ENCODE measurements around the gene ZNF438. TPM values are rescaled to one million over a fixed set of nuclear protein-coding genes. Genes with fewer than 3 reads are reported as not detected.

The ZNF438 gene
- total RNA-seq, 6 experiments from 2014 or later, result 3.0 to 4.6 (median 3.9) TPM

DNA sequence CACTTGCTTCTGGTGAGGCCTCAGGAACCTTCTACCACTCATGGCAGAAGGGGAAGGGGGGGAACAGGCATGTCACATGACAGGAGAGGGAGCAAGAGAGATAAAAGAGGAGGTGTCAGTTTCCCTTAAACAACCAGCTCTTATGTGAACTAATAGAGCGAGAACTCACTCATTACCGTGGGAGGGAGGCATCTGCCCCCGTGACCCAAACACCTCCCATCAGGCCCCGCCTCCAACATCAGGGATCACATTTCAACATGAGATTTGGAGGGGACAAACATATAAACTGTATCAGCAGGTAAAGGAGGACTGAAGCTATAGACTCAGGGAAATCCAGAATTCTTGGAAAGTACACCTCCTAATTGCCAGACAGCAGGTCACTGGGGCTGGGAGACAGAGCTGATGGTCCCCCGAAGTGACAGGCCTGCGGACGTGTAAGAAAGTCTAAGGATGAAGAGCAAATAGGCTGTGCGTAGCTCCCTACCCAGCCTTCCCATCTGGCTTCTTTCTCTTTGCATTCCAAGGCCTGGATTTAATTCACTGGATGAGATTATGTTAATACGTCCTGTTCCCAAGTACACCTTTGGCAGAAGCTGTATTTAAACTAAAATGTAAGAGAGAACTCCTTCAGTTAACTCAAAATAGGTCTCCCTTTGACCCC, 215.4 kb downstream of the ZNF438 start:
- no peak for DNase-seq
- Mint-ChIP-seq H3K27ac (no peak overlapping the region), H3K9me3 (no peaks in the 10 kb centered on the region), H3K36me3 (ENCODE audit: low read depth) (no peaks in the 10 kb centered on the region), H3K27me3 (ENCODE audit: insufficient read depth) (peaks cover 2% of the 10 kb centered on the region; the same call in 1 of the 2 replicates), H3K4me1 (ENCODE audit: low read depth) (peaks cover 76% of the 10 kb centered on the region), H3K4me3 (no peak overlapping the region)
- TF ChIP-seq, protein P1, sequence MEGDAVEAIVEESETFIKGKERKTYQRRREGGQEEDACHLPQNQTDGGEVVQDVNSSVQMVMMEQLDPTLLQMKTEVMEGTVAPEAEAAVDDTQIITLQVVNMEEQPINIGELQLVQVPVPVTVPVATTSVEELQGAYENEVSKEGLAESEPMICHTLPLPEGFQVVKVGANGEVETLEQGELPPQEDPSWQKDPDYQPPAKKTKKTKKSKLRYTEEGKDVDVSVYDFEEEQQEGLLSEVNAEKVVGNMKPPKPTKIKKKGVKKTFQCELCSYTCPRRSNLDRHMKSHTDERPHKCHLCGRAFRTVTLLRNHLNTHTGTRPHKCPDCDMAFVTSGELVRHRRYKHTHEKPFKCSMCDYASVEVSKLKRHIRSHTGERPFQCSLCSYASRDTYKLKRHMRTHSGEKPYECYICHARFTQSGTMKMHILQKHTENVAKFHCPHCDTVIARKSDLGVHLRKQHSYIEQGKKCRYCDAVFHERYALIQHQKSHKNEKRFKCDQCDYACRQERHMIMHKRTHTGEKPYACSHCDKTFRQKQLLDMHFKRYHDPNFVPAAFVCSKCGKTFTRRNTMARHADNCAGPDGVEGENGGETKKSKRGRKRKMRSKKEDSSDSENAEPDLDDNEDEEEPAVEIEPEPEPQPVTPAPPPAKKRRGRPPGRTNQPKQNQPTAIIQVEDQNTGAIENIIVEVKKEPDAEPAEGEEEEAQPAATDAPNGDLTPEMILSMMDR (IDR thresholded peaks at IDR 0.05), result no peak

DNA sequence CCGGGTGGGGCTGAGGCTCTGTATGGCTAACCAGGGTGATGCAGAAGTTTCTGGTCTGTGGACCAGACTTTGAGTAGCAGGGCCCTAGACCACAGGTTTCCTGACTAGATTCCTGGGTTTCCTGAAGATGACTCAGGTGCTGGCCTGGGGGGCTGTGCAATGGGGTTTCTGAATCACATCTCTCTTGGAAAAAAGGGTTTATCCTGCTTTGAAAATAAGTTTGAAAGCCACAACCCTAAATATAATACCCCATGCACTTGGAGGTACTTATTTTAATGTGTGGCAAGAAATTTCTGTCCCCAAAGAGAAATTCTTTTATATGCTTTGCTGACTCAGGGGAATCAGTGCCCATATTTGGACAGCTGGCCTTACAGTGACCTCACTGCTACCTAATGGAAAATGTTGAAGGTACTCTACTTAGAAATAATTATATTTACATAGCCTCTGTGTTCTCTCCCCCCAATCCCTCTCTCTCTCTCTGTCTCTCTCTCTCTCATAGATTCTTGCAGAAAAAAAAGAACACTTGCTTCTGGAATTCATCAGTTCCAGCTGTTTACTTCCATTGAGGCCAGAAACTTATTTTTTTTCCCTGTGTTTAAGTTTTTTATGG, 217.7 kb downstream of the ZNF438 start:
- Mint-ChIP-seq H3K4me3 (0 out of 2 replicates have a peak overlapping the region, but pooled peaks have one; percentile 2), H3K9me3 (no peaks in the 10 kb centered on the region), H3K27ac (peak overlapping the region; percentile 65), H3K36me3 (ENCODE audit: low read depth) (no peaks in the 10 kb centered on the region), H3K4me1 (ENCODE audit: low read depth) (peaks cover 56% of the 10 kb centered on the region), H3K27me3 (ENCODE audit: insufficient read depth) (peaks cover 9% of the 10 kb centered on the region)
- TF ChIP-seq, protein P1 (IDR thresholded peaks at IDR 0.05), result no peak
- DNase-seq, result peak; percentile 70

DNA sequence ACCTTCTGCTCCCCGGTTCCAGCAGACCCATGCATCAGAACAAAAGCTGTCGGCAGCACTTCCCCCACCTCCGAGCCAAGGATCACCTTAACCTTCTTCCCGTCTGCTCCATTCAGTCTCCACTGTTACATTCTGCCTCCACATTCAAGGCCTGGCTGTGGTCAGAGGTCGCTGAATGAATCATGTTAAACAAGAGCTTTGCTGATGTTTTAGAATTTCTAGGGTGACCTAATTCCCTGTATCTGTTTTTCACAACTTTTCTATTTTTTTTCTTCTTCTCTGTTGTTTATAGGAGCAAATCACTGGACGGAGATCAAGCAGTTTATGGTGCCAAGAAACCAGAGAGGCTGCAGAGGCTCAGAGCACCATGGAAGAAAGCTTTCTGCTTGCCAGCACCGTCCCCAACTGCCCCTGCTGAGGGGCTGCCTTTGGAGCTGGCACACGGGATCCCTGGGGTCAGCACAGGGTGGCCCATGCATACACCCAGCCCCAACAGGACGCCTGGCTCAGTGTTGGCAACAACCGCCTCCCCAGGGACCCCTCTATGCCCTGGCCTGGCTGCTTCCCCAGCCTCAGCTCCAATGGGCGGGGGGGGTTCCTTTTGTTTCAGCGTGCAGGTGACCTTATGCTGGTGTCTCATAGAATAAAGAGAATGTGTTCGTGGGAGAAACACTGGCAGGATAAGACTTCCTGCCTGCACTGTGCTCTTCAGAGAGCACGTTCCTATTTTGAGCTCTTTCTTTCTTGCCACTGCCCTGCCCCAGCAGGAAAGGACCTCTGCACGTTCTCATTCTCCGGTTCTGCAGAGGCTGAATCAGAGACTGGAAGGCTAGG, 219.4 kb downstream of the ZNF438 start:
- peaks cover 41% of the 10 kb centered on the region for H3K4me1 Mint-ChIP-seq (ENCODE audit: low read depth)
- H3K27me3 Mint-ChIP-seq (ENCODE audit: insufficient read depth), result peaks cover 7% of the 10 kb centered on the region; the same call in 1 of the 2 replicates
- DNase-seq, result peak; percentile 89
- H3K36me3 Mint-ChIP-seq (ENCODE audit: low read depth), result no peaks in the 10 kb centered on the region
- H3K27ac Mint-ChIP-seq, result peak overlapping the region; percentile 54
- TF ChIP-seq, protein P1 (IDR thresholded peaks at IDR 0.05), result no peak
- H3K4me3 Mint-ChIP-seq, result peak overlapping the region; percentile 39
- no peaks in the 10 kb centered on the region for H3K9me3 Mint-ChIP-seq

DNA sequence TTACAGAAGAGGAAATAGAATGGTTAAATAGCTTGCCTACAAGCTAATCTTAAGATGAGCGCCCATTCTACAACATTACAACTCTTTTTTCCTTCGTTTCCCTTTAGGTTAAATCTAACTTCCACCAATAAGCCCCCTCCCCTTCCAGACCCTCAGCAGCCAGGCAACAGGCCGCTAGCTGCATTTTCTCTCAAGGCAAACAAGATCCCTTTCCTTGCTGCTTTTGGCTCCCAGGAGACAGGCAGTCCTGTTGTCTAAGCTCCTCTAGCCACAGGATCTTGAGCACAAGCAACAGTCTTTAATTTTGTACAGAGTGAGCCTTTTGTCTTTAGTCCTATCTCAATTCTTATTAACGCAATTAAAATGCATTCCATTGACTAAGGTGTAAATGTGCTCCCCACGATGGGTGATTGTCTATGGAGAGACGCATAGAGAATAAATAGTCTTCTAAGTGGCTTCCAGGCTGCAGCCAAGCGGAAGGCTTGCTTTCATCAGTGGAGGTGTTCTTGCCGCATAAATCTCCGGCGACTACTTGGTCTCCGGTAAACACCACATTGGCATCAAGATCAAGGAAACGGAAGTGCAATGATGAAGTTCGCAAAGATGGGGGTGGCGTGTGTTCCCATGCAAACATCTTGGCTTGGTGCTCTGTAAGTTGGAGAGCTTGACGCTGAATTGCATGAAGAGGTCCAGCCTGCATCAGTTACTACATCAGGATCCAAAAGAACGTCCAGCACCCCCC, 220.2 kb downstream of the ZNF438 start:
- TF ChIP-seq, protein P1 (IDR thresholded peaks at IDR 0.05), result no peak
- H3K27ac Mint-ChIP-seq, result peak overlapping the region; percentile 54
- H3K27me3 Mint-ChIP-seq (ENCODE audit: insufficient read depth), result peaks cover 7% of the 10 kb centered on the region; the same call in 1 of the 2 replicates
- no peak for DNase-seq
- H3K4me3 Mint-ChIP-seq, result peak overlapping the region; percentile 39
- H3K9me3 Mint-ChIP-seq, result no peaks in the 10 kb centered on the region
- H3K4me1 Mint-ChIP-seq (ENCODE audit: low read depth), result peaks cover 41% of the 10 kb centered on the region
- H3K36me3 Mint-ChIP-seq (ENCODE audit: low read depth), result no peaks in the 10 kb centered on the region

DNA sequence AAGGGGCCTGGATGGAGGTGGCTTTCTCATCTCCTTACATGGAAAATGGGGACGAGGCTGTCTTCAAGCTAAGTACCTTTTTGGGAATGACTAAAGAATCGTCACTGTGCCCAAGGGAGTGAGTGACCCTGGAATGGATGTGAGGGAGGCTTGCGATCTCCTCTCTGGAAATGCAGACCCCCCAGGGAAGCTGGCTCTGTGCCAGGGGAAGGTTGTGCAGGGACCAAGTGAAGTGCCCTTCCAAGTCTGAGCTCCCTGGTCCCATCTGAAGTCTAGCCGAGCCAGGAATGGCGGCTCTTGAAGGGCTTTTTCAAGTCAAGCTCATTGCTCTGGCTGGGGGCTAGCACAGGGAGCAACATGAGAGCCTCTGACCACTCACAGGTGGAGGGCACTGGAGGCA, 221.2 kb downstream of the ZNF438 start:
- no peak overlapping the region for H3K4me3 Mint-ChIP-seq

More for the DNA sequence above, 221.2 kb downstream of the ZNF438 start:
- H3K4me1 Mint-ChIP-seq (ENCODE audit: low read depth), result peaks cover 41% of the 10 kb centered on the region
- H3K36me3 Mint-ChIP-seq (ENCODE audit: low read depth), result no peaks in the 10 kb centered on the region
- no peak for DNase-seq
- no peak overlapping the region for H3K27ac Mint-ChIP-seq
- TF ChIP-seq, protein P1 (IDR thresholded peaks at IDR 0.05), result no peak
- no peaks in the 10 kb centered on the region for H3K9me3 Mint-ChIP-seq
- peaks cover 7% of the 10 kb centered on the region; the same call in 1 of the 2 replicates for H3K27me3 Mint-ChIP-seq (ENCODE audit: insufficient read depth)

Data from HFFc6 (cell line).